MM.1S (cell line): ENCODE results near the gene FOXP4.

ENCODE experiments used
- CTCF ChIP-seq: fragments of 300-600 bp; sonication (generic); IDR thresholded peaks from 2 replicates; pipeline ENCODE4 v1.5.1; 2016; ENCODE audit warnings: antibody characterized with exemption, low read length, mixed read lengths
- EZH2 ChIP-seq: fragments of 300-600 bp; sonication (generic); optimal IDR thresholded peaks from 2 replicates; pipeline ENCODE3; 2017; ENCODE audit warnings: low read depth, mild to moderate bottlenecking, antibody characterized with exemption, low read length, mixed read lengths

- TF ChIP-seq CTCF = no peak
- no peak for TF ChIP-seq EZH2
Measured at GRCh38 chr6:41593406-41593805, 47.2 kb downstream of the FOXP4 start.
